Cerebellar nuclear complex (tissue), 1 donor: ENCODE data around the gene NDUFB7.
"Not testable (repeated sequence)": the region's sequence is repeated elsewhere in the genome, so short reads cannot be mapped to it uniquely, and the experiment has no call there.

Source experiments
- DNase-seq, 2 experiments: peaks; one replicate each; lab custom pipeline; 2025; lab: John Stamatoyannopoulos, UW

The NDUFB7 gene

DNA sequence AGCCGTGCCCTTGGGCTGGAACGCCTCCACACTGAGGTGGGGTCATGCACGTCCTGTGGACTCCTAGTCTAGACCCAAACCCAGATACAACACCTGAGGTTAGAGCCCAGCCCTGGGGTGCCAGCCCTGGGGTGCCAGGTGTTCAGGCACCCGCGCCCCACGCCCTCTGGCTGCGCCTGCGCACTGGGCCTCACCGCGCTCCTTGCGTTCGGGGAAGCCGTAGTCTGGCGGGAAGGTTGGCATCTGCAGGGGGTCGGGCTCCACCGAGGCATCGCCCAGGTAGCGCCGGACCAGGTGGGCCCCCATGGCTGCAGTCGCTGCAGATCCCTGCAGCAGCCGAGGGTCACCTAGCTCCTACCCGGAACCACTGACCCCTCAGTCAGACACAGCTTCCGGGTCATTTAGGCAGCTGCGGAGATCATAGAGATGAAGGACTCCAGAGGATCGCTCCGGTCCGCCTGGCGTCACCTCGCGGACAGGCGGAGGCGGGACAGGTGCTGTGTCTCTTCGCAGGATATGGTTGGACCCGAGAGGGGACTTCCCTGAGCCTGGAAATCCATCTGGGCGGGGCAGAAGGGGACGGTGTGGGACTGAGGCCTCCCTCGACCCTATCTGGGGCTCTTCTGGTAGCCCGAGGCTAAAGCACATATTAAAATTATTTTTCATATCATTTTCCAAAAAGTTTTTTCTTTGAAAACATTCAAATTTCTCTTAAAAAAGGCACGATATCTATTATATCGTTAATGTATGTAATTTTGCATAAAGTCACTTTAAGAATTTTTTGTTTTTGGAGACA lies at the start of gene NDUFB7:
Gene NDUFB7, minus strand, starts transcription at position 372 of the 796 bp plus-strand sequence. Its CDS starts 66 bp downstream, at position 306.
- peak; percentile 48 to 90 for DNase-seq

DNA sequence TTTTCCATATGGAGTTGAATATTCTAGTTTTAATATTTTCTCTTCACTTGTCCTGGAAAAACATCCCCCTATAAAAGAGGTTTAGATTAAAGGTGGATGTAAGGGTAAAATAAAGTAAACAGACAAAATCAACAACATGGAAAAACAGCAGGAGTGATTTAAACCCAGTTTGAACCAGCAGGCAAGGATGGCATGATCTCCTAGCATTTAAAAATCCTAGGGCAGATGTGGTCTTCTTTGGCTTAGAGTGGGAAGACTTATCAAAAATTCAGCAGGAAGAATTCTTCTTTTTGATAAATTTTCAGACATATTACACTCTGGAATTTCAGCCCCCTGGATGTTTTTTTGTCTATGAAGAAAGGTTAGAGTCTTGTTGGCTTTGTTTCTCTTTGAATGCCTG lies 47.5 kb upstream of the NDUFB7 start:
- DNase-seq = no peak

DNA sequence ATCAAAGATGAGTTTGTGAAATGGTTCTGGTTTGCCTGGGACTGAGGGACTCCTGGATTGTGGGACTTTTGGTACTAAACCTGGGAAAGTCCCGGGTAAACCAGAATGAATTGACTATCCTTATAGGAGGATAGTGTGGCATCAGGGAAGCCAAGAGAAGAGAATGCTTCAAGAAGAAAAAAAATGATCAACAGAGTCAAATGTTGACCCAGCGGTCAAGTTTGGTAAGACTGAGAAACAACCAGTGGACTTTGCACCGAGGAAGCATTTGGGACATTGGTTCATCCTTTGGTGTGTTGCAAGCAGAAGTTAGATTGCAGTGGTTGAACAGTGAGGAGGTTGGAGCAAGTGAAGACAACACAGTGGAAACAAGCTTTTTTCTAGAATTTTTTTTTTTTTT lies 44.5 kb upstream of the NDUFB7 start:
- DNase-seq = no peak

DNA sequence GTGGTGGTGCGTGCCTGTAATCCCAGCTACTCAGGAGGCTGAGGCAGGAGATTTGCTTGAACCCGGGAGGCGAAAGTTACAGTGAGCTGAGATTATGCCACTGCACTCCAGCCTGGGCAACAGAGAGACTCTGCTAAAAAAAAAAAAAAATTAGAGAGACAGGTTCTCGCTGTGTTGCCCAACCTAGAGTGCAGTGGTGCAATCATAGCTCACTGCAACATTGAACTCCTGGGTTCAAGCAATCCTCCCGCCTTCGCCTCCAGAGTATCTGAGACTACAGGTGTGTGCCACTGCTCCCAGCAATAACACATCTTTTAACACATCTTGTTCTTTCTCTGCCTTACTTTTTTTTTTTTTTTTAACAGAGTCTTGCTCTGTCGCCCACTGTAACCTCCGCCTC lies 43.8 kb upstream of the NDUFB7 start:
- DNase-seq = no peak

DNA sequence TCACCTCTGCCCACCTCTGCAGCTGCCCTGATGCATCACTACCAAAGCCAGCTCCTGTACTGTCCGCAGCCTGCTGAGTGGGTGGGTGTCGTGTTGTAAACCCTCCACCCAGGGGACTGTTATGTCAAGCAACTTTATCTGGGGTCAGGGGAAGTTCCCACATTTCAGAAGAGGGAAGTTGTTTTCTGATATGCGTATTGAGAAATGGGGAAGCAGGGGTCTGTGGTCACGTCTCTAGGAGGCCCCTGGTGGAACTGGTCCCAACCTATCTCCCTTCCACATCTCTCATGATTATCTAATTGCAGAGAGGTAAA lies 42.2 kb upstream of the NDUFB7 start:
- DNase-seq = no peak

DNA sequence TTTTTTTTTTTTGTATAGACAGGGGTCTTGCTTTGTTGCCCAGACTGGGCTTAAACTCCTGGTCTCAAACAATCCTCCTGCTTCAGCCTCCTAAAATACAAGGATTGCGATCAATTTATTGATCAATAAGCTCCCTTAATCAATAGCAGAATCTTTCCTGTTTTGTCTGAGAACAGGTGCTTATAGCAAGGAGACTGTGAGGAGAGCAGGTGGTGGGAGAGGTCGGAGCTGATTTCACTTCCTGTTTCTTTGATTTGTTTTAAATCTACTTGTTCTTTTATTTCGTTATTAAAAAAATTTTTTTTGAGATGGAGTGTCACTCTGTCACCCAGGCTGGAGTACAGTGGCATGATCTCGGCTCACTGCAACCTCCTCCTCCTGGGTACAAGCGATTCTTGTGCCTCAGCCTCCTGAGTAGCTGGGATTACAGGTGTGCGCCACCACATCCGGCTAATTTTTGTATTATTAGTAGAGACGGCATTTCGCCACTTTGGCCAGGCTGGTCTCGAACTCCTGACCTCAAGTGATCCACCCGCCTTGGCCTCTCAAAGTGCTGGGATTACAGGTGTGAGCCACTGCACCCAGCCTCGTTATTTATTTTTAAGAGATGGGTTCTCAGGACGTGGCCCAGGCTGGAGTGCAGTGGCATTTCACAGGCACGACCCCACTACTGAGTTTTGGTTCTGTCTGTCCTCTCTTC lies 41.7 kb upstream of the NDUFB7 start:
- not testable (repeated sequence) for DNase-seq

DNA sequence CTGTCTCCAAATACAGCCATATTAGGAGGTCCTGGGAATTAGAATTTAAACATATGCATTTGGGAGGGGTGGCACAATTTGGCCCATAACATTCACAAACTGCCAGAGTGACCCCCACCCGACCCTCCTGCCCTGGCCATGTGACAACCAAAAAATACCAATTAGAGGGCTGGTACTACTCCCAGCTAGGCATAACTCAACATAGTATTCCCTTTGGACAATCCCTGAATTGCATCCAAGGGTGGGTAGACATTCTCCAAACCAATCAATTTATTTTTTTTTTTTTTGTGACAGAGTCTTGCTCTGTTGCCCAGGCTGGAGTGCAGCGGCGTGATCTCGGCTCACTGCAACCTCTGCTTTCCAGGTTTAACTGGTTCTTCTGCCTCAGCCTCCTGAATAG lies 40.8 kb upstream of the NDUFB7 start:
- DNase-seq = no peak

DNA sequence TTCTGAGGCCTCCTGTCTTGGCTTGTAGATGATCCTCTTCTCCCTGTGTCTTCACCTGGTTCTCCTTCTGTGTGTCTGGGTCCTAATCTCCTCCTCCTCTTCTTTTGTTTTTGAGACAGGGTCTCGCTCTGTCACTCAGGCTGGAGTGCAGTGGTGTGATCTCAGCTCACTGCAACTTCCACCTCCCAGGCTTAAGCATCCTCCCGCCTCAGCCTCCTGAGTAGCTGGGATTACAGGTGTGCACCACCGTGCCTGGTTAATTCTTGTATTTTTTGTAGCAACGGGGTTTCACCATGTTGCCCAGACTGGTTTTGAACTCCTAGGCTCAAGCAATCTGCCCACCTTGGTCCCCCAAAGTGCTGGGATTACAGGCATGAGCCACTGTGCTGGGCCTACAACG lies 40.4 kb upstream of the NDUFB7 start:
- DNase-seq = not testable (repeated sequence)

DNA sequence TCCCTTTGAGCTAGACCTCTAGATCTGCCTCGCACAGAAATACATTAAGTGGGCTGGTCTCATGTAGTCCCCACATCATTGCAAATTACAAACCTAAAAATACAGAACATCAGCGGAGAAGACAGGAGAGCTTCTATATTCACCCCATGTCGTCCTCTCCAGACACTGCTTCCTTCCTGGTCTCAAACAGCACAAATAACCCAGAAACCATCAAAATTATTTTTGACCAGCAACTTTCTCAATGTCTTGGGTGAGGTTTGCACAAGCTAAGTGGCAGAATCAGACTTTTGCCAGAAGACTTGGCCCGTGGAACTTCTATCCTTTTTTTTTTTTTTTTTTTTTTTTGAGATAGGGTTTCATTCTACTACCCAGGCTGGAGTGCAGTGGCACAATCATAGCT lies 39.2 kb upstream of the NDUFB7 start:
- no peak for DNase-seq

DNA sequence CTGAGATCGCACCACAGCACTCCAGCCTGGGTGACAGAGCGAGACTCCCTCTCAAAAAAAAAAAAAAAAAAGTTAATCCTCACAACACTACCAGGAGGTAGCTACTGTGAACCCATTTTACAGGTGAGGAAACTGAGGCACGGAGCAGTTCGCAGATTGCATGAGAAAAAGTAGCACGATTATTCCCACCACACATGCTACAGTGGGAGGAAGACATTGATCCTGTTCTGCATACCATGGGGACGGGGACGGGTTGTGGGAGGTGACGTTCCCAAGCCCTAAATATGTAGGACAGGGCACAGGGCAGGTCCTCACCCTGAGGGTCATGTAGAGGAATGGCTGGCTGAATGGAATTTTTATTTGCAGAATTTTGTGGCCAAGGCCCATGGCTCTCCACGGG lies 34.8 kb upstream of the NDUFB7 start:
- no peak for DNase-seq

DNA sequence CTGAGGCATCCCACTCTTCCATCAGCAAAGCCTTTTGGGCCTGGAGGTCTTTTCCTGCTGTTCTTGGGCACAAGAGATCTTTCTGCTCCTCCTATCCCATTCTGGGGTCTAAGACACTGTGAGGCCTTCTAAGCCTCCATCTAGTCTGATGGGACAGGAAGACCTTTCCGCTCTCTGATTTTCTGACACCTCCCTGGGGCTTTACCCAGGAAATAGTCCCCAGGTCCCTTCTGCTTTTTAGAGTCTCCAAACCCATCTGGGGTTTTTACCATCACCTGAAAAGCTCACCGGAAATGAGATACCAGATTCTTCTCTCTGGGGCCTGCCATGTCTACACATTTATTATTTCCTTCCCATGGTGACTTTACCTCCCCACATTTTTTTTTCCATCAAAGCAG lies 32.1 kb upstream of the NDUFB7 start:
- DNase-seq = no peak

DNA sequence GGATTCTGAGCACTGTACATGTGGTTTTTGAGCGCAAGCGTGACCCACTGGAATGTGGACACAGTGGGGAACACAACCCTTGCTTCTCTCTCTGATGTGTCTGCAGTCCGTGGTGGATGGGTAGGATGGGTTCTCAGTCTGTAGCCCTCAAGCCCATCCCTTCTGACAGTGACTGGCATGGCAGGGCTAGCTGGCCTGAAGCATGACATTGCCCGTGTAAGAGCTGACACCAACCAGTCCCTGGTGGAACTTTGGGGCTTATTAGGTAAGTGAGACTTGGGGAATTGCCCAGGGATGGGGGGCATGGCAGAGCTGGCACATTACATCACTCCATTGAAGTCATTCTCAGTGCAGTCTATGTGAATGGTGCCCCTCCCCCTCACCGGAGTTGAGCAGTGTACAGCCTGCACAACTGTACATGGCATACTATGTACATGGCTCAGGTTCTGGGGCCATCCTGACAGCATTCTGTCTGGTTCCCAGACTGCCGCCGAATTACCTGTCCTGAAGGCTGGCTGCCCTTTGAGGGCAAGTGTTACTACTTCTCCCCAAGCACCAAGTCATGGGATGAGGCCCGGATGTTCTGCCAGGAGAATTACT lies 27.8 kb upstream of the NDUFB7 start:
- no peak for DNase-seq

DNA sequence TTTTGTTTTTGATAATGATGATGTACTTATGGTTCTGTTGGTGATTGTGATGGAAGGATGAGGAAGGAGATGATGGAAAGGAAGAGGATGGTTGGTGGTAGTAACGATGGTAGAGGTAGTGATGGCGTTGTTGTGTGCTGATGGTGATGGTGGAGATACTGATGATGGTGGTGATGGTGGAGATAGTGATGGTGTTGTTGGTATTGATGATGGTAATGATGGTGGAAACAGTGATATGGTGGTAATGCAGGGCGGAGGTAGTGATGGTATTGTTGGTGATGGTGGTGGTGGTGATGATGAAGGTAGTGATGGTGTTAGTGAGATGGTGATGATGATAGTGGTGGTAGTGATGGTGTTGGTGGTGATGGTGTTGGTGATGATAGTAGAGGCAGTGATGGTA lies 23.7 kb upstream of the NDUFB7 start:
- no peak for DNase-seq

DNA sequence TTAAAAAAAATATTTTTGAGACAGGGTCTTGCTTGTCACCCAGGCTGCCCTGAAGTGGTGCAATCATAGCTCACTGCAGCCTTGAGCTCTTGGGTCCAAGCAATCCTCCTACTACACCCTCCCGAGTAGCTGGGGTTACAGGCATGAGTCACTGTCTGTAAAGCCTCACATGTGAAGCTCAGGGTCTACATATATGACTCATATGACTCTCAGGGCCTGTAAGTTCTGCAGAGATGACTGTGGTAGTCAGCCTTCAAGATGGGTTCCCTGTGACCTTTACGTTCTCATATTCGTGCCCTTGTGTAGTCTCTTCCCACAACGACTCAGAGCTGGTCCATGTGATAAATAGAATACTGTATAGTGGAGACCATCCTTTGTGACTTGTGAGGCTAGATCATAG lies 17.6 kb upstream of the NDUFB7 start:
- not testable (repeated sequence) for DNase-seq

DNA sequence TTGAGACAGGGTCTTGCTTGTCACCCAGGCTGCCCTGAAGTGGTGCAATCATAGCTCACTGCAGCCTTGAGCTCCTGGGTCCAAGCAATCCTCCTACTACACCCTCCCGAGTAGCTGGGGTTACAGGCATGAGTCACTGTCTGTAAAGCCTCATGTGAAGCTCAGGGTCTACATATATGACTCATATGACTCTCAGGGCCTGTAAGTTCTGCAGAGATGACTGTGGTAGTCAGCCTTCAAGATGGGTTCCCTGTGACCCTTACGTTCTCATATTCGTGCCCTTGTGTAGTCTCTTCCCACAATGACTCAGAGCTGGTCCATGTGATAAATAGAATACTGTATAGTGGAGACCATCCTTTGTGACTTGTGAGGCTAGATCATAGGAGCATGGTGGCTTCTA lies 13.3 kb upstream of the NDUFB7 start:
- not testable (repeated sequence) for DNase-seq

DNA sequence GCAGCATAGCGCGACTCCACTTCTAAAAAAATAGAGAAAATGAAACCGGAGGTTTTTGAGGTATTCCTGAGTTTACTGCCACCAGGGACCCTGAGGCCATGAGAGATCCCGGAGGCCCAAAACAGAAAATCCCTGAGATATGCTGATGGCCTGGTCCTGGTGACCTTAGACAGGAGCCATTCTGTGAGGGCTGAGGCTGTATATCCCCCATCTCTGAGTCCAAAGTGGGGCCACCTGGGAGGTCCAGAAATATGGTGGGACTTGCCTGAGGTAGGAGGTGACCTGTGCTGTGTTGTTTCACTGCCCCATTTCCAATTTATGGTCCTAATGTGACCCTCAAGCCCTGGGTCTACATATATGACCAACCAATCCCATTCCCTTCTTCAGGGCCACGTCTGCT lies 12.5 kb upstream of the NDUFB7 start:
- not testable (repeated sequence) for DNase-seq

DNA sequence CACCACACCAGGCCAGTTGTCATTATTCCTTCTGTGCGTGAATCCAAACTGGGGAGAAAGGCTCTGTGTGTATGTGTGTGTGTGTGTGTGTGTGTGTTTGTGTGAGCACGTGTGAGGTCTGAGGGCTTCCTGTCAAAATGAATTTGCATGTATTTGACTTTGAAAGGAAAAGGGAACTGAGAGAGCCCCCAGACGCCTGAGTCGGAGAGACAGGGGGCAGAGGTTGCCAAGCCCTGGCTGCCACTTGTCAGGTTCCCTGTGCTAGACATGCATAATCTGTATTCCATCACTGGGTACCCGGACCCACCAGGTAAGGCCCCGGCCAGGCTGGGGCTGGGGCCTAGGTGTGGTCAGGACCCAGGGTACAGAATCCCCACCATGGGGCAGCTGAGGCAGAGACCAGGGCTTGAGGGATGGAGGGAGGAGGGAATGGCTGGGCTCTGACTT lies 11.1 kb upstream of the NDUFB7 start, which contains the start of gene CLEC17A:
Gene CLEC17A, plus strand, starts transcription at position 191 of the 447 bp plus-strand sequence. Its CDS starts 77 bp downstream, at position 268.
- DNase-seq = no peak

DNA sequence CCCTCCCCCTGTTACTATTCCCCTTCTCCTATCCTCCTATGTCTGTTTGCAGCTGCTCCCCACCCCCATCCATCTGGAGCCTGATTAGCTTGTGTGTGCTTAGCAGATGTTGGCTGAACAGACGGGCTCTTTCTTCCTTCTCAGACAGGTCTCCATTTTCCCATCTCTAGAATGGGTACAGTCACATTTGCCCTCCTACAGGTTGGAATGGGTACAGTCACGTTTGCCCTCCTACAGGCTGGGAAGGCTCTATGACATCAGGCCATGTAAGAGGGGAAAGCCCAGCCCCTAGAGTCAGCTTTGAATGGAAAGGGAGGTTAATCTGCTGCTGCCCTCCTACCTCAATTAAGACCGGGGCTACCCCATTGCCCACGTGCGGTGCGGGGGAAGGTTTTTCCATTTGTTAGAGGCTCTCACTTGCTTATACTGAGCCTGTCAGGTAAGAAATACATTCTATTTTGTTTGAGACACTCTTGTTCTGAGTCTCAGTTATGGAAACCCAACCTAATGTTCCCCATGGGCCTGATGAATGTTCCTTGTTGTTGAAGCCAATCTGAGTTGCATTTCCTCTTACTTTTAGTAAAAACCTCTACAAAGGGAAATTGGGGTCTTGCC lies 8.9 kb upstream of the NDUFB7 start:
- DNase-seq = no peak

DNA sequence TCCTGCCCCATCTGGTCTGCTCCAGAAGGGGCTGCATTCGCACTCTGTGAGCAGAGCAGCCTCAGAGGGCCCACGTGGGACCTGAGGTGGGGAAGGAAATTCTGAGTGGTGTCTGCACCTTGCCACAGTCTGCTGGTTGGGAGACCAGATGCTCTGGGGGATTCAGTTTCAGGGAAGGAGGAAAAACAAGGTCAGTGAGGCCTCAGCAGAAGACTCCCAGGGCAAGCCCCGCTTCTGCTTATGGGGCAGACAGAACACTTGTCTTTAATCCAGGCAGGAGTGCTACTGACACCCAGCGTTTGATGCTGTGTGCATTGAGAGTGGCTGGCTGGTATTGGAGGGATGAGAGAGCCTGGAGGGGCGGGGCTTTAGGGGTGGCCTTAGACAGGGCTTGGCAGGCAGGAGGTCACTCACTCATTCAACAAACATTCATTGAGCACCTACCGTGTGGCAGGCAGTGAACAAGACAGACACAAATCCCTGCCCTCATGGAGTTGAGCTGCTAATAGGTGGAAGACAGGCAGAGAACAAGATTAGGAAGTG lies 6.1 kb upstream of the NDUFB7 start:
- DNase-seq = no peak

DNA sequence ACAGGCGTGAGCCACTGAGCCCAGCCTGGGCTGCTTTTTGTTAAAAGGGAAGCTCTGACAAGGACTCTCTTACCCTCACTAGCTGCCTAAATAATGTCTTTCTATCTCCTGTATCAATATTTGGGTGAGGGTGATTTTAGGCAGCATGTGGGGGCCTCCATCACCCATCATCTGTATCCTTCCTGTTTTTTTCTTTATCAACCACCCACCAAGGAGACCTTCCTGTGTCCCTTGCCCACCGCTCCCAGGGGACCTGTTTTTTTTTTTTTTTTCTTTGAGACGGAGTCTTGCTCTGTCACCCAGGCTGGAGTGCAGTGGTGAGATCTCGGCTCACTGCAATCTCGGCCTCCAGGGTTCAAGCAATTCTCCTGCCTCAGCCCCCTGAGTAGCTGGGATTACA lies 5.4 kb upstream of the NDUFB7 start:
- no peak for DNase-seq

DNA sequence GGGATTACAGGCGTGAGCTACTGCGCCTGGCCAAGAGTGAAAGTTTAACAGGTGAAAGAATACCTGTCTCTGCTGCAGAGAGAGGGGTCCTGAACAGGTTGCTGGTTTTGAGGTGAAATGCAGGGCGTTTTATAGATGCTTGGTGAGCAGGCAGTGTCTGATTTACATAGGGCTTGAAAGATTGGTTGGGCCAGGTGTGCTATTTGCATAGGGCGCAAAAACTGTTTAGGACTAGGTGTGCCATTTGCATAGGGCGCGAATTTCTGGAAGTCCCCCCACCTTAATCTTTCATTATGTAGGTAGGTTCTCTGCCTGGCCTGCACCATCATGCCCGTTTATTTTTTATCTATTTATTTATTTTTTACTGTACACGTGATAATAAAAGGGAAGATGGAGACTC lies 4.5 kb upstream of the NDUFB7 start:
- no peak for DNase-seq

DNA sequence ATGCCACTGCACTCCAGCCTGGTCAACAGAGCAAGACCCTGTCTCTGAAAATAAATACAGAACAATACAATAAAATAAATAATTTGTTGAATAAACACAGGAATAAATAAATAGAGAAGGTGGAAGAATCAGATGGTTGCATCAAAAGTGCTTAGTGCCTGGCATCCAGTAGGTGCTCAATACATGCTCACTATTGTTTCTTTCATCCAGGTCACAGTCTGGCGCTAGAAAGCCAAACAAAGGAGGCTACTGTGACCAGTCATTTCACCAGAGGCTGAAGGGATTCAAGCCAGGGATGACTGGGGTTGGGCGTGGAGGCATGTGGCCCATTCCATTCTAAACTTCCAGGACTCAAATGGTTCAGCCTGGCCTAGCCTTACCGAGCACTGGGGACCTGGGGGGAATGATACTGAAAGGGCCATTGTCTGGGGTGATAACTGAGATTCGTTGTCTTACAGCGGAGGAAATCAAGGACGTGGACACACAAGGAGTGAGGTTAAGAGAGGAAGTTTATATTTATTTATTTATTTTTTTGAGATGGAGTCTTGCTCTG lies 3.6 kb upstream of the NDUFB7 start:
- DNase-seq = no peak
